HG02678 (cell line): ENCODE data around the gene CHCT1.

Experiments
- ATAC-seq: cut with Tn5 transposase; IDR thresholded peaks from one replicate; pipeline ENCODE4 v1.9.1; 2021; ENCODE audit warnings: mild to moderate bottlenecking, moderate library complexity; ENCODE audit not compliant: unreplicated experiment

The CHCT1 gene

GRCh38 chr17:60439501-60439900, 17.2 kb downstream of the CHCT1 start:
- peak; percentile 57 for ATAC-seq

- ATAC-seq = no peak
Measured at GRCh38 chr17:60442271-60443173, 20.2 kb downstream of the CHCT1 start.

GRCh38 chr17:60443713-60444112, 21.4 kb downstream of the CHCT1 start:
- no peak for ATAC-seq

GRCh38 chr17:60445144-60445543, 22.9 kb downstream of the CHCT1 start:
- no peak for ATAC-seq

GRCh38 chr17:60447375-60447774, 25.1 kb downstream of the CHCT1 start:
- no peak for ATAC-seq

GRCh38 chr17:60451071-60451470, 28.8 kb downstream of the CHCT1 start:
- no peak for ATAC-seq

- ATAC-seq = no peak
Measured at GRCh38 chr17:60451965-60452364, 29.7 kb downstream of the CHCT1 start.

- no peak for ATAC-seq
Measured at GRCh38 chr17:60455378-60455777, 33.1 kb downstream of the CHCT1 start.

- ATAC-seq = no peak
Measured at GRCh38 chr17:60457148-60457547, 34.9 kb downstream of the CHCT1 start.

GRCh38 chr17:60461584-60461983, 39.3 kb downstream of the CHCT1 start:
- no peak for ATAC-seq

- ATAC-seq = no peak
Measured at GRCh38 chr17:60463157-60463835, 41.0 kb downstream of the CHCT1 start.

- ATAC-seq = no peak
Measured at GRCh38 chr17:60464343-60464742, 42.1 kb downstream of the CHCT1 start.

- ATAC-seq = no peak
Measured at GRCh38 chr17:60468371-60468770, 46.1 kb downstream of the CHCT1 start.

- no peak for ATAC-seq
Measured at GRCh38 chr17:60471451-60471850, 49.2 kb downstream of the CHCT1 start.

GRCh38 chr17:60472449-60472848, 50.2 kb downstream of the CHCT1 start:
- no peak for ATAC-seq

GRCh38 chr17:60473788-60474187, 51.5 kb downstream of the CHCT1 start:
- no peak for ATAC-seq
